B cell (primary cell): ENCODE results near the gene ALDH3B1. TPM values are rescaled to one million over a fixed set of nuclear protein-coding genes. Genes with fewer than 3 reads are reported as not detected.

Experiments used
- ATAC-seq: fragments of 200-7000 bp; cut with Tn5 transposase; one replicate; pipeline ENCODE4 v1.10.0; 2021; ENCODE audit warnings: low read depth, mild to moderate bottlenecking, moderate number of reproducible peaks, moderate library complexity
- CTCF ChIA-PET: fragments of 350-600 bp; sonication (Branson Sonifier 250); formaldehyde crosslinking; loops from one replicate; lab custom pipeline; 2021; ENCODE audit warnings: antibody characterized with exemption, inconsistent platforms; lab: Charles Lee
- POLR2A ChIA-PET: fragments of 350-600 bp; sonication (Branson Sonifier 250); formaldehyde crosslinking; loops from one replicate; lab custom pipeline; 2021; ENCODE audit warnings: antibody characterized with exemption; lab: Charles Lee
- DNase-seq: peaks from one replicate; pipeline ENCODE4 v3.0.0; 2013
- H2AFZ ChIP-seq: 2 replicates; pipeline ENCODE4 v1.6.1; 2012; ENCODE audit warnings: mild to moderate bottlenecking, low read depth, low read length; ENCODE audit not compliant: insufficient read depth, poor library complexity, severe bottlenecking
- H3K27ac ChIP-seq, 2 donors: 1 replicate in 1 of 2; 2 replicates in 1 of 2; pipeline ENCODE4 v1.5.1; 2012 to 2013; ENCODE audit warnings: low read length in 2 of 2, mild to moderate bottlenecking in 2 of 2, moderate library complexity in 1 of 2
- H3K27me3 ChIP-seq, 4 experiments: fragments of 200-600 bp in 1 of 4; sonication (generic) in 1 of 4; replicated peaks in 1 of 4; 1 replicate in 2 of 4; 2 replicates in 2 of 4; pipeline versions ENCODE4 v1.6.1 to v1.7.0; 2013 to 2016; ENCODE audit warnings: low read length in 3 of 4, mild to moderate bottlenecking in 2 of 4, mixed read lengths in 1 of 4, moderate library complexity in 1 of 4; ENCODE audit not compliant: insufficient read depth in 4 of 4, control insufficient read depth in 3 of 4; ENCODE audit errors: control extremely low read depth in 1 of 4
- H3K36me3 ChIP-seq, 2 experiments: replicated peaks in 1 of 2; 1 replicate in 1 of 2; 2 replicates in 1 of 2; pipeline versions ENCODE4 v1.6.1 to v1.7.1; 2013; ENCODE audit warnings: low read length in 1 of 2; ENCODE audit not compliant: insufficient read depth in 2 of 2, control insufficient read depth in 1 of 2; ENCODE audit errors: control extremely low read depth in 1 of 2, extremely low read depth in 1 of 2
- H3K4me1 ChIP-seq, 2 donors: fragments of 200-600 bp in 1 of 2; sonication (generic) in 1 of 2; 1 replicate in 1 of 2; 2 replicates in 1 of 2; pipeline versions ENCODE4 v1.5.1 to v1.6.1; 2013 to 2017; ENCODE audit warnings: low read length in 2 of 2; ENCODE audit not compliant: control insufficient read depth in 2 of 2, insufficient read depth in 2 of 2
- H3K4me2 ChIP-seq: replicated peaks from 2 replicates; pipeline ENCODE3; 2012; ENCODE audit warnings: mild to moderate bottlenecking, low read depth, low read length; ENCODE audit not compliant: poor library complexity, severe bottlenecking
- H3K4me3 ChIP-seq, 5 experiments: fragments of 200-600 bp in 1 of 5; sonication (generic) in 1 of 5; 1 replicate in 3 of 5; 2 replicates in 2 of 5; pipeline versions ENCODE4 v1.5.1 to v1.7.0; 2011 to 2016; ENCODE audit warnings: low read length in 4 of 5, mild to moderate bottlenecking in 4 of 5, low read depth in 2 of 5, control low read depth in 1 of 5, moderate library complexity in 1 of 5; ENCODE audit not compliant: insufficient read depth in 1 of 5; ENCODE audit errors: control extremely low read depth in 1 of 5, extremely low read depth in 1 of 5
- H3K79me2 ChIP-seq: fragments of 200-600 bp; sonication (generic); one replicate; pipeline ENCODE4 v1.6.0; 2016; ENCODE audit warnings: low read length; ENCODE audit not compliant: control insufficient read depth, insufficient read depth
- H3K9ac ChIP-seq: fragments of 200-600 bp; sonication (generic); 2 replicates; pipeline ENCODE4 v1.6.1; 2017; ENCODE audit warnings: mild to moderate bottlenecking, low read length, moderate library complexity
- H3K9me3 ChIP-seq, 3 donors: one replicate each; pipeline versions ENCODE4 v1.6.1 to v1.7.1; 2013; ENCODE audit warnings: low read length in 2 of 3; ENCODE audit not compliant: control insufficient read depth in 2 of 3, insufficient read depth in 1 of 3; ENCODE audit errors: control extremely low read depth in 1 of 3
- H4K20me1 ChIP-seq: 2 replicates; pipeline ENCODE4 v1.6.0; 2012; ENCODE audit warnings: mild to moderate bottlenecking, low read length; ENCODE audit not compliant: insufficient read depth, control insufficient read depth, poor library complexity, severe bottlenecking
- H3K27ac Mint-ChIP-seq: one replicate; pipeline ENCODE4 v1.8.0; 2021; ENCODE audit warnings: mixed read lengths
- H3K27me3 Mint-ChIP-seq: one replicate; pipeline ENCODE4 v1.8.0; 2021; ENCODE audit warnings: mixed read lengths
- H3K4me1 Mint-ChIP-seq: one replicate; pipeline ENCODE4 v1.8.0; 2021; ENCODE audit warnings: mixed read lengths
- H3K4me3 Mint-ChIP-seq: one replicate; pipeline ENCODE4 v1.8.0; 2021; ENCODE audit warnings: mixed read lengths
- H3K9me3 Mint-ChIP-seq: one replicate; pipeline ENCODE4 v1.8.0; 2022; ENCODE audit warnings: mixed read lengths; ENCODE audit not compliant: insufficient read depth
- EZH2 ChIP-seq: IDR thresholded peaks from 2 replicates; pipeline ENCODE4 v1.6.1; 2012; ENCODE audit warnings: borderline replicate concordance, low read depth, mild to moderate bottlenecking, moderate library complexity, low read length; ENCODE audit not compliant: insufficient read depth, poor library complexity, severe bottlenecking
- WGBS: methylation state at CpG from one replicate; pipeline ENCODE4 v1.1.5; 2013; ENCODE audit warnings: missing lambda C conversion rate; ENCODE audit not compliant: insufficient coverage; 5-methylcytosine and 5-hydroxymethylcytosine counted together
- intact Hi-C: fragments of 100-400 bp; cut with micrococcal nuclease; formaldehyde crosslinking; loops from one replicate; pipeline ENCODE4 v1.10.0; 2022
- polyA plus RNA-seq: library from polyadenylated mRNA; depleted of rRNA; stranded (reverse); fragments of >200 nt; gene quantifications from 2 replicates; pipeline ENCODE4 v1.2.3, GENCODE V29; 2012
- total RNA-seq, 2 donors: library from RNA; stranded (reverse); fragments of 120-200 nt in 1 of 2; gene quantifications; 1 replicate in 1 of 2; 2 replicates in 1 of 2; pipeline versions ENCODE4 v1.2.3 to v1.2.4, GENCODE V29; 2013 to 2022
- TF ChIP-seq, protein P1 (sequence below): fragments of 200-600 bp; IDR thresholded peaks from one replicate; pipeline ENCODE4 v1.8.0; 2022; ENCODE audit warnings: antibody characterized with exemption, mild to moderate bottlenecking

ALDH3B1 gene
- total and polyA plus RNA-seq, 2 donors (not counting 1 experiment from before 2014, with no cell fraction given): 0.81 TPM

GRCh38 chr11:68061508-68061907, 51.4 kb downstream of the ALDH3B1 start:
- Mint-ChIP-seq H3K27me3 (no peaks in the 10 kb centered on the region), H3K4me3 (no peak overlapping the region), H3K4me1 (no peaks in the 10 kb centered on the region), H3K9me3 (no peaks in the 10 kb centered on the region), H3K27ac (no peak overlapping the region)
- no peak for TF ChIP-seq EZH2
- ChIA-PET CTCF (no interaction called here), POLR2A (no interaction called here)
- H3K4me1 ChIP-seq: no peaks in the 10 kb centered on the region
- WGBS: 97% methylated on average over 6 of the region's 7 CpGs
- no peak for ATAC-seq
- H3K27me3 ChIP-seq: no peaks in the 10 kb centered on the region
- intact Hi-C loops: no loop called here
- H3K36me3 ChIP-seq: peaks cover 0 to 29% of the 10 kb centered on the region in 2 experiments
- no peak for DNase-seq
- no peak overlapping the region for H3K27ac ChIP-seq
- no peaks in the 10 kb centered on the region for H3K9me3 ChIP-seq
- no peak overlapping the region for H3K4me2 ChIP-seq
- H4K20me1 ChIP-seq: no peaks in the 10 kb centered on the region
- no peak overlapping the region for H3K4me3 ChIP-seq
- H2AFZ ChIP-seq: no peak overlapping the region
- no peak overlapping the region for H3K9ac ChIP-seq
- H3K79me2 ChIP-seq: no peaks in the 10 kb centered on the region

DNA sequence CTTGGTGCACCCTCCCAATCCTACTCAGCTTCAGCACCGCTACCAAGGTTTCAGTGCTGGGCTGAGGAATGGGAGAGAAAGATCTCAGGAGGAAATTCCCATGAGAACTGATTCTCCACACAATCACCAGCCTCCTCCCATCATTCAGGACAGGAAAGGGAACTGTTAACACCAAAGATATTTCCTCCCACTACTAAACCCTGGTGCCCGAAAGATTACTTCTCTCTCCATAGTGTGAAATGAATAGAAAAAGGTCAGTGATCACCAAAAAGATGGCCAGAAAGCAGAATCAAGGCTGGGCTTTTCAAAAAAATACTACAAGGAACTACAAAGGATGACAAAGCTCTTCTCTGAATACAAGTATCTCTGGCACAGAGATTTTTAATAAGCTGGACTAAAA, 54.8 kb downstream of the ALDH3B1 start:
- H3K4me1 Mint-ChIP-seq: no peaks in the 10 kb centered on the region

More for the DNA sequence above, 54.8 kb downstream of the ALDH3B1 start:
- Mint-ChIP-seq H3K4me3 (no peak overlapping the region), H3K27ac (no peak overlapping the region), H3K27me3 (no peaks in the 10 kb centered on the region), H3K9me3 (no peaks in the 10 kb centered on the region)
- ChIA-PET CTCF (interaction anchor here (0.7 kb wide), 1 partner anchor 141 kb away, joined by 4 read pairs; no protein-coding TSS in a partner anchor), POLR2A (no interaction called here)
- no peak overlapping the region for H3K4me2 ChIP-seq
- no peaks in the 10 kb centered on the region for H4K20me1 ChIP-seq
- no peaks in the 10 kb centered on the region for H3K27me3 ChIP-seq
- DNase-seq (no peak), ATAC-seq (no peak)
- TF ChIP-seq, protein P1, sequence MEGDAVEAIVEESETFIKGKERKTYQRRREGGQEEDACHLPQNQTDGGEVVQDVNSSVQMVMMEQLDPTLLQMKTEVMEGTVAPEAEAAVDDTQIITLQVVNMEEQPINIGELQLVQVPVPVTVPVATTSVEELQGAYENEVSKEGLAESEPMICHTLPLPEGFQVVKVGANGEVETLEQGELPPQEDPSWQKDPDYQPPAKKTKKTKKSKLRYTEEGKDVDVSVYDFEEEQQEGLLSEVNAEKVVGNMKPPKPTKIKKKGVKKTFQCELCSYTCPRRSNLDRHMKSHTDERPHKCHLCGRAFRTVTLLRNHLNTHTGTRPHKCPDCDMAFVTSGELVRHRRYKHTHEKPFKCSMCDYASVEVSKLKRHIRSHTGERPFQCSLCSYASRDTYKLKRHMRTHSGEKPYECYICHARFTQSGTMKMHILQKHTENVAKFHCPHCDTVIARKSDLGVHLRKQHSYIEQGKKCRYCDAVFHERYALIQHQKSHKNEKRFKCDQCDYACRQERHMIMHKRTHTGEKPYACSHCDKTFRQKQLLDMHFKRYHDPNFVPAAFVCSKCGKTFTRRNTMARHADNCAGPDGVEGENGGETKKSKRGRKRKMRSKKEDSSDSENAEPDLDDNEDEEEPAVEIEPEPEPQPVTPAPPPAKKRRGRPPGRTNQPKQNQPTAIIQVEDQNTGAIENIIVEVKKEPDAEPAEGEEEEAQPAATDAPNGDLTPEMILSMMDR: no peak
- no peak for TF ChIP-seq EZH2
- no peak overlapping the region for H3K27ac ChIP-seq
- H3K36me3 ChIP-seq: peaks cover 0 to 39% of the 10 kb centered on the region in 2 experiments
- H3K4me3 ChIP-seq: no peak overlapping the region
- no CpG with 5 or more reads among the region's 2 CpGs for WGBS
- no peaks in the 10 kb centered on the region for H3K4me1 ChIP-seq
- H3K9ac ChIP-seq: no peak overlapping the region
- no peaks in the 10 kb centered on the region for H3K79me2 ChIP-seq
- intact Hi-C loops: no loop called here
- H3K9me3 ChIP-seq: no peaks in the 10 kb centered on the region
- no peak overlapping the region for H2AFZ ChIP-seq
